Measurements from ENCODE around the gene TRMT61B. TPM values are rescaled to one million over a fixed set of nuclear protein-coding genes. Genes with fewer than 3 reads are reported as not detected.

Gene TRMT61B
- total and polyA plus RNA-seq, 2 of the 13 experiments (the other 11 are each of a cell fraction or from before 2014, with no cell fraction given) = 19.7 to 23.5 TPM

DNA sequence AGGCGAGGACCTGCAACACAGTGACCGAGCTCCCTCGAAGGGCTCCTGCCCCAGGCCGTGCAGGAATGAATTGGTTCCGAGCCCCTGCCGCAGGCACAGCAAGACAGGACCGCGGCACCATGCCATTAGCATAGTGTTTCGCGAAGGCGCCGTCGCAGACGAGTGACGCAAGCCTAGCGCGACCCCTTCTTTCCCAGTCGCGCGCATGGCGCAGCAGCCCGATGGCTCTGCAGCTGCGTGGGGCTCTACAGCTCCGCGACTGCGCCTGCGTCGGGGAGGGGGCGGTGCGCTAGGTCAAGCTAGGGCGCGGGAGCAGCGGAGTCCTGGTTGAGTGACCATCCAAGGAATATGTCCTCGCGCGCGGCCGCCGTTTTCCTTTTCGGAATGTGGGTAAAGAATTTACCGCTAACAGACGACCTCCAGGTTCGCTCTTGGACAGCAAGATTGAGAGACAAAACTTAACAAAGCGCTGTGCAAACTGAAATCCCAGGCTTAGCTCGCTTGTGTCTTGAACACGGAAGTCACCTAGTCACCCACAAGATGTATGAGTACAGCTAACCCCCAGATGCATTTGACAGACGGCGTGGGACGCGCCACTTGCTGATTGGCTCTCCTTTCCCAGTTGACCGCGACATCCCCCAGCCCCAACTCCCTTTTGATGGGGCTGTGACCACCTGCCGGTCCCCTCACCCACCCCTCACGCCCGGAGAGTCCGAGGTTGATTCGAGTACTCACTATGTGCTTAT, at the start of gene TRMT61B (continued):
- TF ChIP-seq ATAD3A (CRISPR knock-in tag; IDR thresholded peaks at IDR 0.05) (no peak), SIX1 (CRISPR knock-in tag; IDR thresholded peaks at IDR 0.05; ENCODE audit: borderline replicate concordance) (peak; percentile 45; the same call in 1 of the 2 replicates), NKX3-1 (CRISPR knock-in tag; IDR thresholded peaks at IDR 0.05) (0 out of 2 replicates have a peak, but pooled peaks have one; percentile 22), ZSCAN25 (CRISPR knock-in tag; IDR thresholded peaks at IDR 0.05) (peak; percentile 66; the same call in 1 of the 2 replicates), SAP130 (CRISPR knock-in tag; IDR thresholded peaks at IDR 0.05; ENCODE audit: low read depth) (peak; percentile 100), MXI1 (IDR thresholded peaks at IDR 0.05; ENCODE audit: borderline replicate concordance, low read depth, low read length) (peak; percentile 99), ZNF326 (CRISPR knock-in tag; IDR thresholded peaks at IDR 0.05; ENCODE audit: borderline replicate concordance) (peak; percentile 78; the same call in 1 of the 2 replicates), ZKSCAN8 (CRISPR knock-in tag; IDR thresholded peaks at IDR 0.05; ENCODE audit: borderline replicate concordance) (peak; percentile 96), ZNF543 (CRISPR knock-in tag; IDR thresholded peaks at IDR 0.05) (no peak; the same call in 1 of the 2 replicates), CREB1 (IDR thresholded peaks at IDR 0.05) (peak; percentile 99), CREB1 (CRISPR knock-in tag; IDR thresholded peaks at IDR 0.05) (peak; percentile 100), NONO (IDR thresholded peaks at IDR 0.05) (no peak), NONO (CRISPR knock-in tag; conservative IDR thresholded peaks at IDR 0.05) (peak; percentile 100), NFYB (CRISPR knock-in tag; IDR thresholded peaks at IDR 0.05) (peak; percentile 43; the same call in 1 of the 2 replicates), CHD4 (IDR thresholded peaks at IDR 0.05; ENCODE audit: borderline replicate concordance, low read length) (no peak), KAT2B (IDR thresholded peaks at IDR 0.05; ENCODE audit: borderline replicate concordance, low read depth, low read length) (no peak)
- TF ChIP-seq, protein P1, sequence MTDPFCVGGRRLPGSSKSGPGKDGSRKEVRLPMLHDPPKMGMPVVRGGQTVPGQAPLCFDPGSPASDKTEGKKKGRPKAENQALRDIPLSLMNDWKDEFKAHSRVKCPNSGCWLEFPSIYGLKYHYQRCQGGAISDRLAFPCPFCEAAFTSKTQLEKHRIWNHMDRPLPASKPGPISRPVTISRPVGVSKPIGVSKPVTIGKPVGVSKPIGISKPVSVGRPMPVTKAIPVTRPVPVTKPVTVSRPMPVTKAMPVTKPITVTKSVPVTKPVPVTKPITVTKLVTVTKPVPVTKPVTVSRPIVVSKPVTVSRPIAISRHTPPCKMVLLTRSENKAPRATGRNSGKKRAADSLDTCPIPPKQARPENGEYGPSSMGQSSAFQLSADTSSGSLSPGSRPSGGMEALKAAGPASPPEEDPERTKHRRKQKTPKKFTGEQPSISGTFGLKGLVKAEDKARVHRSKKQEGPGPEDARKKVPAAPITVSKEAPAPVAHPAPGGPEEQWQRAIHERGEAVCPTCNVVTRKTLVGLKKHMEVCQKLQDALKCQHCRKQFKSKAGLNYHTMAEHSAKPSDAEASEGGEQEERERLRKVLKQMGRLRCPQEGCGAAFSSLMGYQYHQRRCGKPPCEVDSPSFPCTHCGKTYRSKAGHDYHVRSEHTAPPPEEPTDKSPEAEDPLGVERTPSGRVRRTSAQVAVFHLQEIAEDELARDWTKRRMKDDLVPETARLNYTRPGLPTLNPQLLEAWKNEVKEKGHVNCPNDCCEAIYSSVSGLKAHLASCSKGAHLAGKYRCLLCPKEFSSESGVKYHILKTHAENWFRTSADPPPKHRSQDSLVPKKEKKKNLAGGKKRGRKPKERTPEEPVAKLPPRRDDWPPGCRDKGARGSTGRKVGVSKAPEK (CRISPR knock-in tag; IDR thresholded peaks at IDR 0.05; ENCODE audit: borderline replicate concordance) = 0 out of 2 replicates have a peak, but pooled peaks have one; percentile 48
- TF ChIP-seq, protein P2, sequence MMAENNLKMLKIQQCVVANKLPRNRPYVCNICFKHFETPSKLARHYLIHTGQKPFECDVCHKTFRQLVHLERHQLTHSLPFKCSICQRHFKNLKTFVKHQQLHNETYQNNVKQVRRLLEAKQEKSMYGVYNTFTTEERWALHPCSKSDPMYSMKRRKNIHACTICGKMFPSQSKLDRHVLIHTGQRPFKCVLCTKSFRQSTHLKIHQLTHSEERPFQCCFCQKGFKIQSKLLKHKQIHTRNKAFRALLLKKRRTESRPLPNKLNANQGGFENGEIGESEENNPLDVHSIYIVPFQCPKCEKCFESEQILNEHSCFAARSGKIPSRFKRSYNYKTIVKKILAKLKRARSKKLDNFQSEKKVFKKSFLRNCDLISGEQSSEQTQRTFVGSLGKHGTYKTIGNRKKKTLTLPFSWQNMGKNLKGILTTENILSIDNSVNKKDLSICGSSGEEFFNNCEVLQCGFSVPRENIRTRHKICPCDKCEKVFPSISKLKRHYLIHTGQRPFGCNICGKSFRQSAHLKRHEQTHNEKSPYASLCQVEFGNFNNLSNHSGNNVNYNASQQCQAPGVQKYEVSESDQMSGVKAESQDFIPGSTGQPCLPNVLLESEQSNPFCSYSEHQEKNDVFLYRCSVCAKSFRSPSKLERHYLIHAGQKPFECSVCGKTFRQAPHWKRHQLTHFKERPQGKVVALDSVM (CRISPR knock-in tag; IDR thresholded peaks at IDR 0.05) = 0 out of 2 replicates have a peak, but pooled peaks have one; percentile 27
- TF ChIP-seq, protein P3, sequence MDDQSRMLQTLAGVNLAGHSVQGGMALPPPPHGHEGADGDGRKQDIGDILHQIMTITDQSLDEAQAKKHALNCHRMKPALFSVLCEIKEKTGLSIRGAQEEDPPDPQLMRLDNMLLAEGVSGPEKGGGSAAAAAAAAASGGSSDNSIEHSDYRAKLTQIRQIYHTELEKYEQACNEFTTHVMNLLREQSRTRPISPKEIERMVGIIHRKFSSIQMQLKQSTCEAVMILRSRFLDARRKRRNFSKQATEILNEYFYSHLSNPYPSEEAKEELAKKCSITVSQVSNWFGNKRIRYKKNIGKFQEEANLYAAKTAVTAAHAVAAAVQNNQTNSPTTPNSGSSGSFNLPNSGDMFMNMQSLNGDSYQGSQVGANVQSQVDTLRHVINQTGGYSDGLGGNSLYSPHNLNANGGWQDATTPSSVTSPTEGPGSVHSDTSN (CRISPR knock-in tag; IDR thresholded peaks at IDR 0.05; ENCODE audit: borderline replicate concordance) = 0 out of 2 replicates have a peak, but pooled peaks have one; percentile 4
